ENCODE data around the gene RXFP4.
A peak's percentile ranks its signal among the peaks of the same experiment; 100 is the strongest.

The RXFP4 gene

GRCh38 chr1:155989242-155990004, 48.0 kb downstream of the RXFP4 start:
- TF ChIP-seq CTCF (IDR thresholded peaks at IDR 0.05; ENCODE audit: unreplicated experiment in 3 of 3), result peak; percentile 96 to 98 (median 97)
- no peaks in the 10 kb centered on the region for H3K36me3 Mint-ChIP-seq (ENCODE audit: low read depth)
- no peaks in the 10 kb centered on the region for H3K9me3 Mint-ChIP-seq
- H3K4me3 Mint-ChIP-seq, result no peak overlapping the region
- no peaks in the 10 kb centered on the region for H3K27me3 Mint-ChIP-seq (ENCODE audit: low read depth)
- peak overlapping the region in 2 of 3 experiments; percentile 14 to 26 for H3K27ac Mint-ChIP-seq
- H3K4me1 Mint-ChIP-seq, result peaks cover 16% of the 10 kb centered on the region

DNA sequence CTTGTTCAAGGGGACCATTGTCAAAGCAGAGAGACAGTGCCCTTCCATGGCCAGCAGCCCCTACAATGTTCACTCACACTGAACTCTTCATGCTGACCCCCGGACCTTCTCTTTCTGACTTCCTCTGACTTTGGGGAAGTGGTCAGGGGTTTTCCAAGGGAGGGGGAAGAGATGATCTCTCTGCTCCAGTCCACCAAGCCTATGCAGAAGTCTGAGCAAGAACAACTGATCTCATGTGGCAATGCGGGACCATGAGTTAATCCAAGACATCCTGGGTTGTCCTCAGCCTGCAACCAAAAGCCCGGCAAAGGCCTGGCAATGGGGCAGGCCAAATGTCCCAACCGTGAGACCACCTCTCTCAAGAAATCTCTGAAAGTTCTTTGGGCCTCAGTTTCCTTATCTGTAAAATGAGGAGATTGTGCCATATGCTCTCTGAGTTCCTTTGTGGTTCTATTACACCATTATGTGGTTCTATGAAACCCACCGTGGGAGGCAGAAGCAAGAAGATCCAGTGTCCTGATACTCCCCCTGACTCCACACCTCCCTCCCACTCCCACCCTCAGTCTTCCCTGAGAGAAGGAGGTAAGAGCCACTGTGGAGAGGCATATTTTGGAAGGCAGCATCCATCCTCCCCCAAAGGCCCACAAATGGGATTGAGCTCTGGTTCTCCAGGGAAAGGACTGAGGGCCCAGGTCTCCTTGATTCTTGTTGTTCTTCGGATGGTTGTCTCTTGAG, 48.7 kb downstream of the RXFP4 start:
- Mint-ChIP-seq H3K27me3 (ENCODE audit: low read depth) (no peaks in the 10 kb centered on the region), H3K9me3 (no peaks in the 10 kb centered on the region), H3K4me3 (no peak overlapping the region), H3K27ac (no peak overlapping the region), H3K36me3 (ENCODE audit: low read depth) (no peaks in the 10 kb centered on the region), H3K4me1 (peaks cover 14% of the 10 kb centered on the region)
- TF ChIP-seq CTCF (IDR thresholded peaks at IDR 0.05; ENCODE audit: unreplicated experiment in 3 of 3), result no peak
